ENCODE data around the gene NEO1. TPM values are rescaled to one million over a fixed set of nuclear protein-coding genes. Genes with fewer than 3 reads are reported as not detected.

NEO1 gene, protein sequence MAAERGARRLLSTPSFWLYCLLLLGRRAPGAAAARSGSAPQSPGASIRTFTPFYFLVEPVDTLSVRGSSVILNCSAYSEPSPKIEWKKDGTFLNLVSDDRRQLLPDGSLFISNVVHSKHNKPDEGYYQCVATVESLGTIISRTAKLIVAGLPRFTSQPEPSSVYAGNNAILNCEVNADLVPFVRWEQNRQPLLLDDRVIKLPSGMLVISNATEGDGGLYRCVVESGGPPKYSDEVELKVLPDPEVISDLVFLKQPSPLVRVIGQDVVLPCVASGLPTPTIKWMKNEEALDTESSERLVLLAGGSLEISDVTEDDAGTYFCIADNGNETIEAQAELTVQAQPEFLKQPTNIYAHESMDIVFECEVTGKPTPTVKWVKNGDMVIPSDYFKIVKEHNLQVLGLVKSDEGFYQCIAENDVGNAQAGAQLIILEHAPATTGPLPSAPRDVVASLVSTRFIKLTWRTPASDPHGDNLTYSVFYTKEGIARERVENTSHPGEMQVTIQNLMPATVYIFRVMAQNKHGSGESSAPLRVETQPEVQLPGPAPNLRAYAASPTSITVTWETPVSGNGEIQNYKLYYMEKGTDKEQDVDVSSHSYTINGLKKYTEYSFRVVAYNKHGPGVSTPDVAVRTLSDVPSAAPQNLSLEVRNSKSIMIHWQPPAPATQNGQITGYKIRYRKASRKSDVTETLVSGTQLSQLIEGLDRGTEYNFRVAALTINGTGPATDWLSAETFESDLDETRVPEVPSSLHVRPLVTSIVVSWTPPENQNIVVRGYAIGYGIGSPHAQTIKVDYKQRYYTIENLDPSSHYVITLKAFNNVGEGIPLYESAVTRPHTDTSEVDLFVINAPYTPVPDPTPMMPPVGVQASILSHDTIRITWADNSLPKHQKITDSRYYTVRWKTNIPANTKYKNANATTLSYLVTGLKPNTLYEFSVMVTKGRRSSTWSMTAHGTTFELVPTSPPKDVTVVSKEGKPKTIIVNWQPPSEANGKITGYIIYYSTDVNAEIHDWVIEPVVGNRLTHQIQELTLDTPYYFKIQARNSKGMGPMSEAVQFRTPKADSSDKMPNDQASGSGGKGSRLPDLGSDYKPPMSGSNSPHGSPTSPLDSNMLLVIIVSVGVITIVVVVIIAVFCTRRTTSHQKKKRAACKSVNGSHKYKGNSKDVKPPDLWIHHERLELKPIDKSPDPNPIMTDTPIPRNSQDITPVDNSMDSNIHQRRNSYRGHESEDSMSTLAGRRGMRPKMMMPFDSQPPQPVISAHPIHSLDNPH (N-terminal part only)
- 10 to 100 TPM; 13.0 to 18.6 TPM for total RNA-seq

DNA sequence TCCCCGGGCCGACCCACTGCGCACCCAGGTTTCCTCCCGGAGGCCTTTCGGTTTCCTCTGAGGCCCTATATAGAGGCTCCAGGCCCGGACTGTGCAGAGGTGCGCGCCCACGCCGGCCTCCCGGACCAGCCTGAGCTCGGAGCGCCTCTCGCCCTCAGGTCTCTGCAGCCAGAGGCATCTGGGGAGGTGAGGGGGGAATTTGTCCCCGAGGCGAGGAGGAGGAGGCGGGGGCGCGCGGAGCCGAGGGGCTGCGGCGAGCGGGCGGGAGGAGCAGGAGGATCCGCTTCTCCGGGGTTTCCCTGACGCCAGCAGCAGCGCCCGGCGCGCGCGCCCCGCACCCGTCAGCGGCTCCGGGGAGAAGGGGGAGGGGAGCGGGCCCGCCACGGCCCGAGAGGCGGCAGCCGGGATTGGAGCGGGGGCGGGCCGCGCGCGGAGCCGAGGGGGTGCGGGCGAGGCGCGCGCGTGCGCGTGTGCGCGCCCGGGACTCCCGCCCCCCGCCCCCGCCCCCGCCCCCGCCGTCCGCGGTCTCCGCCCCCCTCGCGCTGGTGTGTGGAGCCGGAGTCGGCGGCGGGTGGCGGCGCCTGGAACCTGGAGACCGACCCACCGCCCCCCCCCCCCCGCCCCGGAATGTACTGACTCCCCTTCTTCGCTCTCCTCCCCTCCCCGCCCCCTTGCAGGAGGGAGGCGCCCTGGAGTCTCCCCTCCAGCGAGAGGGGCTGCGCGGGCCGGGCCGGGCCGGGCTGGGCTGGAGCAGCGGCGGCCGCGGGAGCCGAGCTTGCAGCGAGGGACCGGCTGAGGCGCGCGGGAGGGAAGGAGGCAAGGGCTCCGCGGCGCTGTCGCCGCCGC lies at the start of gene NEO1:
Gene NEO1, plus strand, starts transcription at position 657 of the 846 bp plus-strand sequence. CDS start 213 bp downstream, outside the sequence.

Small RNA genes lying within 50 kb of the gene (small RNA-seq; reads per million reads assigned to genes)
- 0 reads per million in 2 donors for gene FKBP1AP2

Data from melanocyte of skin (primary cell).